K562 (cell line): ENCODE measurements around the gene SP4.

Experiments used
- COPS2 ChIP-seq: fragments of 450-650 bp; conservative IDR thresholded peaks from 2 replicates; pipeline ENCODE4 v1.6.1; 2016; ENCODE audit warnings: mild to moderate bottlenecking, moderate library complexity
- MECOM ChIP-seq: fragments of 250-450 bp; sonication (Bioruptor Pico); IDR thresholded peaks from 2 replicates; pipeline ENCODE4 v1.8.0; 2022; ENCODE audit warnings: inconsistent platforms
- POLR2A ChIP-seq: fragments of 450-650 bp; conservative IDR thresholded peaks from 2 replicates; pipeline ENCODE4 v1.6.1; 2016
- PTRF ChIP-seq: fragments of 450-650 bp; IDR thresholded peaks from 2 replicates; pipeline ENCODE4 v1.6.1; 2016; ENCODE audit warnings: mild to moderate bottlenecking, missing genetic modification characterization, missing compliant biosample characterization
- TAF9B ChIP-seq: fragments of 450-650 bp; IDR thresholded peaks from 2 replicates; pipeline ENCODE4 v1.6.1; 2018; ENCODE audit warnings: mild to moderate bottlenecking; ENCODE audit not compliant: partially characterized antibody
- TARDBP ChIP-seq: fragments of 450-650 bp; IDR thresholded peaks from 2 replicates; pipeline ENCODE4 v1.6.1; 2016
- ZNF696 ChIP-seq: fragments of 250-450 bp; sonication (Bioruptor Pico); conservative IDR thresholded peaks from 2 replicates; pipeline ENCODE4 v1.4.0; 2020; ENCODE audit warnings: mild to moderate bottlenecking, moderate library complexity

- TF ChIP-seq MECOM (no peak), PTRF (tag) (no peak), POLR2A (no peak), ZNF696 (CRISPR knock-in tag) (no peak), COPS2 (no peak), TARDBP (no peak), TAF9B (no peak)
Measured at GRCh38 chr7:21526007-21526406, 98.1 kb downstream of the SP4 start.
